Stimulated activated naive B cell treated with anti-CD40 and anti-IgM and Interleukin-4, amounts not matched to agents 10 μg/mL and 1 μg/mL and 100 μg/mL, for 72 hours (primary cell): ENCODE results near the gene FAM43A.

Experiments
- ATAC-seq, 2 donors: fragments of 150-1000 bp; cut with Tn5 transposase; replicated peaks; 2 replicates each; pipeline ENCODE4 v1.10.0; 2021; ENCODE audit warnings: moderate library complexity in 1 of 2
- DNase-seq: peaks from one replicate; pipeline ENCODE4 v3.0.0; 2021
- H3K27ac Mint-ChIP-seq: one replicate; pipeline ENCODE4 v1.8.0; 2022; ENCODE audit warnings: mild to moderate bottlenecking, mixed read lengths
- H3K27me3 Mint-ChIP-seq, 2 donors: one replicate each; pipeline ENCODE4 v1.8.0; 2022; ENCODE audit warnings: mixed read lengths in 2 of 2
- H3K36me3 Mint-ChIP-seq, 2 donors: one replicate each; pipeline ENCODE4 v1.8.0; 2022; ENCODE audit warnings: mixed read lengths in 2 of 2, mild to moderate bottlenecking in 1 of 2
- H3K4me1 Mint-ChIP-seq, 2 donors: one replicate each; pipeline ENCODE4 v1.8.0; 2022; ENCODE audit warnings: mixed read lengths in 2 of 2, mild to moderate bottlenecking in 1 of 2
- H3K4me3 Mint-ChIP-seq, 2 donors: one replicate each; pipeline ENCODE4 v1.8.0; 2022; ENCODE audit warnings: mild to moderate bottlenecking in 2 of 2, mixed read lengths in 2 of 2, moderate library complexity in 1 of 2
- H3K9me3 Mint-ChIP-seq, 2 donors: one replicate each; pipeline ENCODE4 v1.8.0; 2022; ENCODE audit warnings: mixed read lengths in 2 of 2, mild to moderate bottlenecking in 1 of 2

The FAM43A gene

DNA sequence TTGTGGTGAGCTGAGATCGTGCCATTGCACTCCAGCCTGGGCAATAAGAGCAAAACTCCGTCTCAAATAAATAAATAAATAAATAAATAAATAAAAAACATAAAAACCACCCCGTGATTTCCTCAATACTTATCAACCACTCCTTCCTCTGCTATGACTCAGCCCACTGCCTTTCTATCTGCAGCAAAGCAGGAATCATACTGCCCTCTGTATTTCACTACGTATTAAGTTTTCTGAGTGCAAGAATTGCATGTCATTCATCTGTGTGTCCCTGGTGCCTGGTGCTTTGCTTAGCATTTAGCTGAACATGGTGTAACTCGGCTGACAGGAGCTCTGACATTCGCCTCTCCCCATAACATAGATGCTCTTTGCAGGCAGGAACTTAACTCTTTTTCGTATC is 20.8 kb upstream of the FAM43A start:
- H3K27me3 Mint-ChIP-seq, result no peaks in the 10 kb centered on the region
- H3K36me3 Mint-ChIP-seq, result peaks cover 19 to 62% of the 10 kb centered on the region in 2 donors
- no peak for DNase-seq
- H3K9me3 Mint-ChIP-seq, result no peaks in the 10 kb centered on the region
- no peak overlapping the region for H3K27ac Mint-ChIP-seq
- peaks cover 12 to 13% of the 10 kb centered on the region in 2 donors for H3K4me1 Mint-ChIP-seq
- H3K4me3 Mint-ChIP-seq, result no peak overlapping the region
- no peak for ATAC-seq

- no peaks in the 10 kb centered on the region for H3K27me3 Mint-ChIP-seq
- no peak overlapping the region for H3K4me3 Mint-ChIP-seq
- DNase-seq (no peak), ATAC-seq (no peak)
- H3K36me3 Mint-ChIP-seq, result peaks cover 16 to 65% of the 10 kb centered on the region in 2 donors
- H3K4me1 Mint-ChIP-seq, result peaks cover 13 to 18% of the 10 kb centered on the region in 2 donors
- no peaks in the 10 kb centered on the region for H3K9me3 Mint-ChIP-seq
- H3K27ac Mint-ChIP-seq, result peak overlapping the region; percentile 59
Measured at GRCh38 chr3:194667363-194667762, 18.3 kb upstream of the FAM43A start.

- Mint-ChIP-seq H3K27ac (peak overlapping the region; percentile 98), H3K9me3 (no peaks in the 10 kb centered on the region), H3K4me3 (peak overlapping the region; percentile 99), H3K27me3 (peaks cover 0 to 2% of the 10 kb centered on the region in 2 donors), H3K36me3 (peaks cover 10 to 32% of the 10 kb centered on the region in 2 donors), H3K4me1 (peaks cover 18 to 19% of the 10 kb centered on the region in 2 donors)
- ATAC-seq, result peak; percentile 36 to 40
- DNase-seq, result no peak
Measured at GRCh38 chr3:194671511-194671899, 14.2 kb upstream of the FAM43A start.

DNA sequence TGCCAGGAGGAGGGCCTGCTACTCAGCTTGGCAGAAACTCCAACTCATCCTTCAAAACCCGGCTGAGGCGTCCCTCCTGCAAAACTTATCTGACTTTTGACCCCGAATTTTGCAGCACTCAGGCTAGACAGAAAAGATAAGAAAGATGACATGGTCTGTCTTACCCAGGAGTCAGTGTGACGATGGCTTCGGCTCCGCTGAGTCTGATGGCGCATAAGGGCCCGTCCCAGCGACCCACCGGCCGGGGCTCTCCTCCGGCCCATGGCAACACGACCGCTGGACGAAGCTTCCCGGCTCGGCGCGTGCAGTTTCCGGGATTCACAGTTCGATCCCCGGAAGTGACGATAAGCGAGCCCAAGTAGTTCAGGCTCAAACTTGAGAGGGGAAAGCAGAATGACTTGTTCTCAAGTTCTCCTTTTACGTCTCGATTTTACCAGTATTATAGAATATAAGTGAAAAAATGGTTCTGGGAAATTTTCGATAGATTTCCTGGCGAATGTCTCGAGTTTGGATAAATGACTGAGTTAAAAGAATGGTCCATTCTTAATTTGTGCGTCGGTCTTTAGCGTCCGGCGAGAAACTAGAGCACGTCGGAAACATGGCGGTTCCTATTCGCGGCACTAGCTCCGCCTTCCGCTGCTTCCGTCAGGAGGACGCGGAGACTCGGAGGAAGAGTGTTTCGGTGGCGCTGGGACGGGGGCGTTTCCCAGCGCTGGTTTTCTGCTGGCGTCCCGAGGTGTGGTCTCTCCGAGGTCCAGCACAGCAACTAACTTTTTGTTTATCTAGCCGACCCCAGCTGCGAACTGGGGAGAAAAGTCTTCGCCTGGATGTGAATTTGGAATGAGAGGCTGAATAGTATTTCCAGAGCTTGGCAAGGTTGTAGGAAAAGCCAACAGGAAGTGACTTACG is 13.5 kb upstream of the FAM43A start, which contains the start of gene LSG1:
TSS of gene LSG1 (minus strand) at position 292 of the 909 bp plus-strand sequence. CDS start at position 263, 29 bp downstream.
- peak within 1 kb of the TSS; percentile 98 for H3K27ac Mint-ChIP-seq
- H3K9me3 Mint-ChIP-seq, result no peaks in the 10 kb centered on the region
- peaks cover 0 to 3% of the 10 kb centered on the region in 2 donors for H3K27me3 Mint-ChIP-seq
- DNase-seq (peak; percentile 84), ATAC-seq (peak; percentile 92 to 93)
- peak within 1 kb of the TSS; percentile 99 for H3K4me3 Mint-ChIP-seq
- peaks cover 10 to 26% of the 10 kb centered on the region in 2 donors for H3K36me3 Mint-ChIP-seq
- peaks cover 18 to 19% of the 10 kb centered on the region in 2 donors for H3K4me1 Mint-ChIP-seq

GRCh38 chr3:194672876-194673275 is 12.8 kb upstream of the FAM43A start:
- peaks cover 7 to 21% of the 10 kb centered on the region in 2 donors for H3K36me3 Mint-ChIP-seq
- peaks cover 0 to 3% of the 10 kb centered on the region in 2 donors for H3K27me3 Mint-ChIP-seq
- H3K4me1 Mint-ChIP-seq, result peaks cover 16 to 18% of the 10 kb centered on the region in 2 donors
- peak overlapping the region; percentile 98 for H3K27ac Mint-ChIP-seq
- ATAC-seq, result peak; percentile 1 to 5
- peak overlapping the region; percentile 99 for H3K4me3 Mint-ChIP-seq
- no peaks in the 10 kb centered on the region for H3K9me3 Mint-ChIP-seq
- DNase-seq, result no peak

DNA sequence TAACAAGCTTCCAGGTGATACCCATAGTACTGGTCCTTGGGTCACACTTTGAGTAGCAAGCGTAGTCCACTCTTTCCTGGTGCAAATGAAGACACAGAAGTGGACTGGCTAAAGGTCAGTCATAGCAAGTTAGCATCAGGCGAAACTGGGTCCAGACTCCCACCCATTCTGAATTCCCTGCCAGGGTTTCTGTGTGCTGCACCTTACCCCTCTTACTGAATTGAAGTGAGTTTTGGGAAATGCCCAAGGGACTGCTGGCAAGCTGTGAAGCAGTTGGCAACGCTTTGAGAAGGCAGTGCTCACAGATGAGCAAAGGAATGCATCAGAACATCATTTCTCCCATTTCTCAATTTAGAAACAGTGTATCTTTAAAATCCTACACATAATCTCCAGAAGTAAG is 11.9 kb upstream of the FAM43A start:
- H3K36me3 Mint-ChIP-seq, result peaks cover under 1 to 14% of the 10 kb centered on the region in 2 donors
- no peak overlapping the region for H3K4me3 Mint-ChIP-seq
- H3K27me3 Mint-ChIP-seq, result peaks cover 0 to 3% of the 10 kb centered on the region in 2 donors
- H3K9me3 Mint-ChIP-seq, result no peaks in the 10 kb centered on the region
- no peak overlapping the region for H3K27ac Mint-ChIP-seq
- ATAC-seq (no peak), DNase-seq (no peak)
- peaks cover 12 to 15% of the 10 kb centered on the region in 2 donors for H3K4me1 Mint-ChIP-seq

- no peak for ATAC-seq
- Mint-ChIP-seq H3K27me3 (peaks cover 0 to 3% of the 10 kb centered on the region in 2 donors), H3K36me3 (peaks cover 0 to 4% of the 10 kb centered on the region in 2 donors), H3K4me1 (peaks cover 11 to 12% of the 10 kb centered on the region in 2 donors), H3K9me3 (no peaks in the 10 kb centered on the region), H3K4me3 (no peak overlapping the region), H3K27ac (no peak overlapping the region)
- DNase-seq, result no peak
Measured at GRCh38 chr3:194675081-194675640, 10.5 kb upstream of the FAM43A start.

GRCh38 chr3:194675680-194676079 is 10.0 kb upstream of the FAM43A start:
- H3K27ac Mint-ChIP-seq, result no peak overlapping the region
- no peak overlapping the region for H3K4me3 Mint-ChIP-seq
- H3K4me1 Mint-ChIP-seq, result peaks cover 11 to 12% of the 10 kb centered on the region in 2 donors
- H3K27me3 Mint-ChIP-seq, result peaks cover 0 to 3% of the 10 kb centered on the region in 2 donors
- H3K9me3 Mint-ChIP-seq, result no peaks in the 10 kb centered on the region
- peaks cover 0 to 4% of the 10 kb centered on the region in 2 donors for H3K36me3 Mint-ChIP-seq
- ATAC-seq (no peak), DNase-seq (no peak)

- DNase-seq, result no peak
- H3K4me3 Mint-ChIP-seq, result no peak overlapping the region
- ATAC-seq, result no peak
- H3K27ac Mint-ChIP-seq, result no peak overlapping the region
- H3K27me3 Mint-ChIP-seq, result peaks cover 0 to 3% of the 10 kb centered on the region in 2 donors
- H3K9me3 Mint-ChIP-seq, result no peaks in the 10 kb centered on the region
- peaks cover 12 to 14% of the 10 kb centered on the region in 2 donors for H3K4me1 Mint-ChIP-seq
- H3K36me3 Mint-ChIP-seq, result peaks cover 0 to 4% of the 10 kb centered on the region in 2 donors
Measured at GRCh38 chr3:194676471-194676870, 9.2 kb upstream of the FAM43A start.

DNA sequence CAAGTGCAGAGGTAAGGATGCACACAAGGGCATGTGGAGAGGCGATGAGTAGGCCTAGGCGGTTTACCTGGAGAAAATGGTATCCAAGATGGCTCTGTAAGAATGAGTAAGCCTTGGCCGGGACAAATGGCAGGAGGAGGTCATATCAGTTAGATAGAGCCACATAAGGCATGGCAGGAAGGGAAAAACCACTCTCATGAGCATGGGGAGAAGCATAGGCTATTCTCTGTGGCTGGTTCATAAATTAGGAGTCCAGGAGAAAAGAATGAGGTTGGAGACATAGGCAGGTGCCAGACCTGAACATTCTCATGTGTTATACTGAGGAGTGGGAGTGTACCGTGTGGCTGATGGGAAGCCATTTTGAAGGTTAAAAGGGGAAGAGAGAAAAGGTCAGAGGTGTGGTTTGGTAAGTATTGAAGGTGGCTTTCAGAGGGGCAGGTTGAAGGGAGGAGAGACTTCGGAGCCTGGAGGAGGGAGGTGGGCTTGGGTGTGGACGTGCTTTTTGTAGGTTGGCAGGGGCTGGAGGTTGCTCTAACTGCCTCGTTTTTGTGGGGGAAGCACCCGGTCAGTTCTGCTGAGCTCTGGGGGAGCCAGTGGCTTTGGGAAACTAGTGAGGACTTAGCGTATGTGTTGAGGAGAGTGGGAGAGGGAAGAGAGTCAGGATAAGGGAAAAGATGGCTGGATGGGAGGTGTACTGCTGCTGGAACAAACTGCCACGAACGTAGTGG is 4.6 kb upstream of the FAM43A start:
- peaks cover 0 to 2% of the 10 kb centered on the region in 2 donors for H3K36me3 Mint-ChIP-seq
- H3K9me3 Mint-ChIP-seq, result no peaks in the 10 kb centered on the region
- peaks cover 19 to 39% of the 10 kb centered on the region in 2 donors for H3K4me1 Mint-ChIP-seq
- no peak overlapping the region for H3K4me3 Mint-ChIP-seq
- ATAC-seq (no peak), DNase-seq (no peak)
- H3K27ac Mint-ChIP-seq, result no peak overlapping the region
- H3K27me3 Mint-ChIP-seq, result peaks cover 0 to 3% of the 10 kb centered on the region in 2 donors

- H3K27me3 Mint-ChIP-seq, result no peaks in the 10 kb centered on the region
- ATAC-seq, result no peak
- H3K4me1 Mint-ChIP-seq, result peaks cover 23 to 50% of the 10 kb centered on the region in 2 donors
- no peaks in the 10 kb centered on the region for H3K9me3 Mint-ChIP-seq
- H3K36me3 Mint-ChIP-seq, result peaks cover 0 to 2% of the 10 kb centered on the region in 2 donors
- H3K4me3 Mint-ChIP-seq, result no peak overlapping the region
- DNase-seq, result no peak
- no peak overlapping the region for H3K27ac Mint-ChIP-seq
Measured at GRCh38 chr3:194682189-194682693, 3.4 kb upstream of the FAM43A start.

DNA sequence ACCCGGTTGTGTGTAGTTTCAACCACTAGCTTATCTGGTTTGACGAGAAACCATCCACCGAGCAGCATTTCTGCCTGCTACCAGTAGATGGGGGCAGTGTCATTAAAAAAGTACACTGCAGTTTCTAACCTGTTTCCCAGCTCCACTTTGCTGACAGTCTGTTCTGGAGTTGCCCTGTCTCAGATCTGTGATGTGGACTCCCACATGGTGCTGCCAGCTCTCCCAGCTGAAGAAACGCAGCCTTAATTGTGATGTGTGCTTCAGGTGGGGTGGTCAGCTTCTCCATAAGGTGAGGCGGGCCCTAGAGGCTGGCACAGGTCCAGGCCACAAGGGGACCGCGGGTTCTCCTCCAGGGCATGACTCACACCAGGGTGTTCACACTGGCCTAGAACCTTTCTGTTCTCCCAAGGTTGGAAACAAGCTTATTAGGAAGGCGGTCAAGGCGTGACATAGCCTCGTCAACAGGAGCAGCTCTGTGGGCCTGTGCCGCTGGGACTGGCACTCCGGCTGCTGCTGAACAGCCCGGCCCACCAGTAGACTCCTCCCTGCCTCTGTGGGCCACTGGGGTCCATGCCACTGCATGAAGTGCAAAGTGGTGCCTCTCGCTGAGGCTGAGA is 2.9 kb upstream of the FAM43A start:
- no peaks in the 10 kb centered on the region for H3K27me3 Mint-ChIP-seq
- peaks cover 0 to 2% of the 10 kb centered on the region in 2 donors for H3K36me3 Mint-ChIP-seq
- no peaks in the 10 kb centered on the region for H3K9me3 Mint-ChIP-seq
- H3K4me1 Mint-ChIP-seq, result peaks cover 25 to 55% of the 10 kb centered on the region in 2 donors
- DNase-seq (peak; percentile 63), ATAC-seq (peak; percentile 76 to 79)
- H3K4me3 Mint-ChIP-seq, result no peak overlapping the region
- no peak overlapping the region for H3K27ac Mint-ChIP-seq

DNA sequence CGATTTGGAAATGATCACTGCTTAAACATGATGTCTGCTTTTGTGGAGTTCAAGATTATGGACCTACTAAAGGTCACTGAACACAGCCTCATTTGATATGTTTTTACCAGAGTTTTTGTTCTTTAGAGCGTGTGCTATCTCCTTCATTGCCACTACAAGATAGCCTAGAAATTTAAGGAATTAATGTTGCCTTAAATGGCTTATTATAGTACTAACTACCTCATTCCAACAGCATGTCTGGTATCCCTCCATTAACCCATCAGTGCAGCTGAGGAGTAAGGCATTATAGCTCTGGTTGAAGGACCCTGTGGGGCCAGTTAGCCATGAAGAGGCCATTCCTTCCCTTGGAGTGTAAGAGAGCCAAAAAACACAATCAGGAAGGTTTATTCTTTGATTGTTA is 2.3 kb upstream of the FAM43A start:
- H3K27me3 Mint-ChIP-seq, result no peaks in the 10 kb centered on the region
- DNase-seq (no peak), ATAC-seq (no peak)
- H3K9me3 Mint-ChIP-seq, result no peaks in the 10 kb centered on the region
- peaks cover 26 to 59% of the 10 kb centered on the region in 2 donors for H3K4me1 Mint-ChIP-seq
- no peak overlapping the region for H3K27ac Mint-ChIP-seq
- peaks cover 0 to 2% of the 10 kb centered on the region in 2 donors for H3K36me3 Mint-ChIP-seq
- H3K4me3 Mint-ChIP-seq, result no peak overlapping the region
